Loucy (cell line): ENCODE data around the gene WIPI1.

Experiments
- H2AFZ ChIP-seq: fragments of 200-600 bp; sonication (generic); 2 replicates; pipeline ENCODE4 v1.6.0; 2016; ENCODE audit warnings: antibody characterized with exemption, mild to moderate bottlenecking, low read length, moderate library complexity
- H3F3A ChIP-seq: fragments of 200-600 bp; 2 replicates; pipeline ENCODE4 v1.6.0; 2016; ENCODE audit warnings: antibody characterized with exemption, low read depth, mild to moderate bottlenecking
- H3K27me3 ChIP-seq: fragments of 200-600 bp; sonication (generic); 2 replicates; pipeline ENCODE4 v1.6.1; 2014; ENCODE audit warnings: low read length, mild to moderate bottlenecking; ENCODE audit not compliant: insufficient read depth, poor library complexity, severe bottlenecking
- H3K36me3 ChIP-seq: fragments of 200-600 bp; sonication (generic); 2 replicates; pipeline ENCODE4 v1.6.1; 2016; ENCODE audit warnings: low read length; ENCODE audit not compliant: insufficient read depth
- H3K4me1 ChIP-seq: fragments of 200-600 bp; sonication (generic); 2 replicates; pipeline ENCODE4 v1.5.1; 2014; ENCODE audit warnings: low read length, mild to moderate bottlenecking; ENCODE audit not compliant: insufficient read depth, poor library complexity, severe bottlenecking
- H3K4me2 ChIP-seq: fragments of 200-600 bp; sonication (generic); 2 replicates; pipeline ENCODE4 v1.6.0; 2014; ENCODE audit warnings: antibody characterized with exemption, low read length, low read depth, mild to moderate bottlenecking; ENCODE audit not compliant: poor library complexity, severe bottlenecking
- H3K4me3 ChIP-seq: fragments of 200-600 bp; sonication (generic); 2 replicates; pipeline ENCODE4 v1.5.1; 2014; ENCODE audit warnings: low read length, mild to moderate bottlenecking, mixed read lengths; ENCODE audit not compliant: poor library complexity, severe bottlenecking
- H3K79me2 ChIP-seq: fragments of 200-600 bp; sonication (generic); 2 replicates; pipeline ENCODE4 v1.6.1; 2014; ENCODE audit warnings: low read length; ENCODE audit not compliant: insufficient read depth
- H3K9ac ChIP-seq: fragments of 200-600 bp; sonication (generic); 2 replicates; pipeline ENCODE4 v1.6.0; 2014; ENCODE audit warnings: mild to moderate bottlenecking, low read depth, low read length, moderate library complexity; ENCODE audit not compliant: poor library complexity, severe bottlenecking
- H3K9me2 ChIP-seq: fragments of 200-600 bp; sonication (generic); replicated peaks from 2 replicates; pipeline ENCODE4 v1.6.1; 2016; ENCODE audit warnings: low read depth, low read length, mixed read lengths
- H3K9me3 ChIP-seq: fragments of 200-600 bp; sonication (generic); 2 replicates; pipeline ENCODE4 v1.6.1; 2014; ENCODE audit warnings: mild to moderate bottlenecking, antibody characterized with exemption, low read length, low read depth; ENCODE audit not compliant: insufficient read depth
- H4K20me1 ChIP-seq: fragments of 200-600 bp; sonication (generic); 2 replicates; pipeline ENCODE4 v1.6.0; 2014; ENCODE audit warnings: antibody characterized with exemption, low read length, mild to moderate bottlenecking; ENCODE audit not compliant: insufficient read depth, poor library complexity, severe bottlenecking
- CTCF ChIP-seq: fragments of 200-600 bp; sonication (generic); conservative IDR thresholded peaks from 2 replicates; pipeline ENCODE4 v1.5.1; 2014; ENCODE audit warnings: mild to moderate bottlenecking, antibody characterized with exemption, low read length
- EZH2phosphoT487 ChIP-seq: fragments of 200-600 bp; IDR thresholded peaks from 2 replicates; pipeline ENCODE4 v1.6.1; 2018; ENCODE audit warnings: antibody characterized with exemption, mild to moderate bottlenecking, moderate library complexity, borderline replicate concordance

The WIPI1 gene

GRCh38 chr17:68381076-68381900, 76.0 kb downstream of the WIPI1 start:
- Histone ChIP-seq H3K9me2 (no peaks in the 10 kb centered on the region), H3K36me3 (no peaks in the 10 kb centered on the region), H3K4me2 (no peak overlapping the region), H2AFZ (no peak overlapping the region), H3K9me3 (no peaks in the 10 kb centered on the region), H3K27me3 (no peaks in the 10 kb centered on the region), H3K4me1 (peaks cover 25% of the 10 kb centered on the region), H4K20me1 (no peaks in the 10 kb centered on the region), H3F3A (no peaks in the 10 kb centered on the region), H3K4me3 (no peak overlapping the region), H3K79me2 (no peaks in the 10 kb centered on the region), H3K9ac (no peak overlapping the region)
- no peak for TF ChIP-seq CTCF
- no peak for TF ChIP-seq EZH2phosphoT487

- Histone ChIP-seq H3K27me3 (no peaks in the 10 kb centered on the region), H3K9me2 (no peaks in the 10 kb centered on the region), H3K4me3 (no peak overlapping the region), H3K9ac (no peak overlapping the region), H3K36me3 (no peaks in the 10 kb centered on the region), H3K9me3 (no peaks in the 10 kb centered on the region), H4K20me1 (no peaks in the 10 kb centered on the region), H3F3A (no peaks in the 10 kb centered on the region), H2AFZ (no peak overlapping the region), H3K79me2 (no peaks in the 10 kb centered on the region), H3K4me2 (no peak overlapping the region), H3K4me1 (peaks cover 24% of the 10 kb centered on the region)
- TF ChIP-seq CTCF (no peak), EZH2phosphoT487 (no peak)
These were observed 77.3 kb downstream of the WIPI1 start for GRCh38 chr17:68379692-68380677.

GRCh38 chr17:68379177-68379510, 78.2 kb downstream of the WIPI1 start:
- Histone ChIP-seq H3K9me2 (no peaks in the 10 kb centered on the region), H3K9ac (no peak overlapping the region), H3K36me3 (no peaks in the 10 kb centered on the region), H3K27me3 (no peaks in the 10 kb centered on the region), H3K4me3 (no peak overlapping the region), H3K9me3 (no peaks in the 10 kb centered on the region), H3K4me1 (peaks cover 16% of the 10 kb centered on the region), H3K79me2 (no peaks in the 10 kb centered on the region), H2AFZ (no peak overlapping the region), H4K20me1 (no peaks in the 10 kb centered on the region), H3K4me2 (no peak overlapping the region), H3F3A (no peaks in the 10 kb centered on the region)
- no peak for TF ChIP-seq CTCF
- no peak for TF ChIP-seq EZH2phosphoT487
